IMR-90 (cell line): Measurements from ENCODE around the gene GRID1. TPM values are rescaled to one million over a fixed set of nuclear protein-coding genes. Genes with fewer than 3 reads are reported as not detected.

Experiments used
- ATAC-seq: fragments of 200-7000 bp; cut with Tn5 transposase; 2 replicates; pipeline ENCODE4 v1.9.1; 2020; ENCODE audit warnings: low read depth, mild to moderate bottlenecking, moderate library complexity
- BruUV-seq: library from RNA; stranded (reverse); fragments of 400-500 nt; replicated peaks from 2 replicates; lab custom pipeline; 2021; lab: Mats Ljungman, UMichigan
- CTCF ChIA-PET: fragments of 300-600 bp; formaldehyde crosslinking; extraction: SDS; loops from one replicate; lab custom pipeline; 2021; ENCODE audit warnings: antibody characterized with exemption; lab: Yijun Ruan, JAX
- POLR2A ChIA-PET: fragments of 300-600 bp; sonication (Branson Sonifier 250); formaldehyde crosslinking; loops from one replicate; lab custom pipeline; 2022; ENCODE audit warnings: antibody characterized with exemption; ENCODE audit not compliant: unreplicated experiment; lab: Charles Lee
- DNase-seq: peaks from one replicate; pipeline ENCODE4 v3.0.0; 2013
- H2AFZ ChIP-seq: replicated peaks from 2 replicates; pipeline ENCODE3; 2013; ENCODE audit warnings: low read length, mild to moderate bottlenecking; ENCODE audit not compliant: poor library complexity
- H2AK5ac ChIP-seq: 2 replicates; pipeline ENCODE4 v1.6.1; 2013; ENCODE audit warnings: low read depth, low read length, inconsistent platforms
- H2AK9ac ChIP-seq: replicated peaks from 2 replicates; pipeline ENCODE3; 2013; ENCODE audit warnings: mild to moderate bottlenecking, low read depth, low read length, moderate library complexity; ENCODE audit not compliant: poor library complexity
- H2BK120ac ChIP-seq: 2 replicates; pipeline ENCODE4 v1.6.1; 2013; ENCODE audit warnings: low read depth, low read length, inconsistent platforms
- H2BK15ac ChIP-seq: 3 replicates; pipeline ENCODE4 v1.6.1; 2013; ENCODE audit warnings: low read depth, low read length, inconsistent platforms
- H2BK20ac ChIP-seq: 2 replicates; pipeline ENCODE4 v1.6.1; 2013; ENCODE audit warnings: low read depth, mild to moderate bottlenecking, inconsistent platforms, low read length, moderate library complexity
- H2BK5ac ChIP-seq: 2 replicates; pipeline ENCODE4 v1.6.1; 2013; ENCODE audit warnings: mild to moderate bottlenecking, low read depth, low read length, inconsistent platforms; ENCODE audit not compliant: poor library complexity, severe bottlenecking
- H3K14ac ChIP-seq: replicated peaks from 2 replicates; pipeline ENCODE4 v1.6.1; 2013; ENCODE audit warnings: low read depth, low read length, inconsistent platforms
- H3K18ac ChIP-seq: 2 replicates; pipeline ENCODE4 v1.6.1; 2013; ENCODE audit warnings: low read depth, low read length, control low read depth
- H3K23ac ChIP-seq: 2 replicates; pipeline ENCODE4 v1.6.1; 2013; ENCODE audit warnings: low read depth, low read length, inconsistent platforms
- H3K27ac ChIP-seq: 2 replicates; pipeline ENCODE4 v1.5.1; 2013; ENCODE audit warnings: mild to moderate bottlenecking, control low read depth, low read length; ENCODE audit not compliant: insufficient read depth
- H3K27me3 ChIP-seq: 2 replicates; pipeline ENCODE4 v1.6.1; 2013; ENCODE audit warnings: low read length; ENCODE audit not compliant: control insufficient read depth, insufficient read depth
- H3K36me3 ChIP-seq: 2 replicates; pipeline ENCODE4 v1.6.1; 2013; ENCODE audit warnings: low read length, mixed read lengths; ENCODE audit not compliant: control insufficient read depth, insufficient read depth
- H3K4ac ChIP-seq: 2 replicates; pipeline ENCODE4 v1.6.1; 2013; ENCODE audit warnings: low read depth, low read length, inconsistent platforms
- H3K4me1 ChIP-seq: 2 replicates; pipeline ENCODE4 v1.6.1; 2013; ENCODE audit warnings: low read length, mixed read lengths; ENCODE audit not compliant: control insufficient read depth, insufficient read depth
- H3K4me2 ChIP-seq: 2 replicates; pipeline ENCODE4 v1.6.1; 2013; ENCODE audit warnings: low read depth, mild to moderate bottlenecking, control low read depth, low read length, moderate library complexity
- H3K4me3 ChIP-seq: 2 replicates; pipeline ENCODE4 v1.5.1; 2013; ENCODE audit warnings: low read depth, mild to moderate bottlenecking, control low read depth, low read length, moderate library complexity; ENCODE audit not compliant: insufficient read depth
- H3K56ac ChIP-seq: 2 replicates; pipeline ENCODE4 v1.6.1; 2013; ENCODE audit warnings: low read length, inconsistent platforms; ENCODE audit not compliant: insufficient read depth; ENCODE audit errors: extremely low read depth
- H3K79me1 ChIP-seq, 2 experiments: 2 replicates each; pipeline ENCODE4 v1.6.1; 2013; ENCODE audit warnings: low read length in 2 of 2, inconsistent platforms in 1 of 2, low read depth in 1 of 2
- H3K9ac ChIP-seq: 2 replicates; pipeline ENCODE4 v1.6.1; 2013; ENCODE audit warnings: low read depth, low read length, control low read depth
- H3K9me1 ChIP-seq: 2 replicates; pipeline ENCODE4 v1.6.1; 2013; ENCODE audit warnings: low read length, inconsistent platforms; ENCODE audit not compliant: insufficient read depth
- H3K9me3 ChIP-seq: 2 replicates; pipeline ENCODE4 v1.6.1; 2013; ENCODE audit warnings: low read length; ENCODE audit not compliant: control insufficient read depth, insufficient read depth
- H4K20me1 ChIP-seq: 2 replicates; pipeline ENCODE4 v1.6.1; 2013; ENCODE audit warnings: low read length, inconsistent platforms; ENCODE audit not compliant: insufficient read depth
- H4K5ac ChIP-seq: 2 replicates; pipeline ENCODE4 v1.6.1; 2013; ENCODE audit warnings: mild to moderate bottlenecking, low read depth, low read length, control low read depth
- H4K8ac ChIP-seq, 2 experiments: 2 replicates each; pipeline ENCODE4 v1.6.1; 2013; ENCODE audit warnings: low read depth in 2 of 2, low read length in 2 of 2, control low read depth in 1 of 2, inconsistent platforms in 1 of 2
- H4K91ac ChIP-seq: 2 replicates; pipeline ENCODE4 v1.6.1; 2013; ENCODE audit warnings: low read depth, low read length, inconsistent platforms; ENCODE audit not compliant: insufficient read depth
- BHLHE40 ChIP-seq: fragments of 150-350 bp; IDR thresholded peaks from 2 replicates; pipeline ENCODE4 v1.6.1; 2016; ENCODE audit warnings: mild to moderate bottlenecking, low read depth, low read length
- CEBPB ChIP-seq: IDR thresholded peaks from 2 replicates; pipeline ENCODE4 v1.6.1; 2012; ENCODE audit warnings: low read depth, low read length, improper control_type of control experiment
- CHD1 ChIP-seq: IDR thresholded peaks from 2 replicates; pipeline ENCODE4 v1.6.1; 2012; ENCODE audit warnings: low read depth, low read length, improper control_type of control experiment
- CTCF ChIP-seq: conservative IDR thresholded peaks from 2 replicates; pipeline ENCODE4 v1.5.1; 2012; ENCODE audit warnings: mild to moderate bottlenecking, low read depth, low read length, improper control_type of control experiment
- FOS ChIP-seq: fragments of 150-350 bp; IDR thresholded peaks from 2 replicates; pipeline ENCODE4 v1.6.1; 2016; ENCODE audit warnings: low read depth, low read length
- MAFK ChIP-seq: IDR thresholded peaks from 2 replicates; pipeline ENCODE4 v1.6.1; 2012; ENCODE audit warnings: low read depth, low read length, improper control_type of control experiment
- MXI1 ChIP-seq: IDR thresholded peaks from 2 replicates; pipeline ENCODE4 v1.6.1; 2012; ENCODE audit warnings: low read depth, mild to moderate bottlenecking, low read length, moderate library complexity, borderline replicate concordance
- RCOR1 ChIP-seq: IDR thresholded peaks from 2 replicates; pipeline ENCODE4 v1.6.1; 2012; ENCODE audit warnings: mild to moderate bottlenecking, low read length, improper control_type of control experiment; ENCODE audit not compliant: insufficient replicate concordance
- RFX5 ChIP-seq: IDR thresholded peaks from 2 replicates; pipeline ENCODE4 v1.8.0; 2012; ENCODE audit warnings: low read depth, mild to moderate bottlenecking, low read length, moderate library complexity
- WGBS, 2 experiments: methylation state at CpG; one replicate each; pipeline versions ENCODE4 v1.1.5 to v1.1.7; 2013; ENCODE audit warnings: missing lambda C conversion rate in 2 of 2; ENCODE audit not compliant: insufficient read length in 1 of 2; ENCODE audit errors: extremely low coverage in 2 of 2; 5-methylcytosine and 5-hydroxymethylcytosine counted together
- dilution Hi-C: fragments of 300-500 bp; cut with HindIII; formaldehyde crosslinking; loops from one replicate; pipeline ENCODE4 v1.14.3; 2018; ENCODE audit warnings: low sequenced_read_pairs; ENCODE audit not compliant: unreplicated experiment
- in situ Hi-C: fragments of 300-500 bp; cut with MboI; formaldehyde crosslinking; loops from 3 replicates; pipeline ENCODE4 v1.14.3; 2019; ENCODE audit warnings: low sequenced_read_pairs, inconsistent platforms, mixed read lengths
- intact Hi-C: fragments of 100-400 bp; cut with micrococcal nuclease; formaldehyde crosslinking; loops from 2 replicates; pipeline ENCODE4 v1.10.0; 2022
- polyA plus RNA-seq, 3 experiments: library from polyadenylated mRNA; depleted of rRNA; stranded (reverse); fragments of >200 nt; gene quantifications; 2 replicates each; pipeline ENCODE4 v1.2.3, GENCODE V29; 2012; ENCODE audit warnings: low replicate concordance in 1 of 3
- total RNA-seq: library from RNA; depleted of rRNA; stranded (reverse); fragments of >200 nt; gene quantifications from 2 replicates; pipeline ENCODE4 v1.2.3, GENCODE V29; 2012
- TF ChIP-seq, protein P1 (sequence below): fragments of 150-350 bp; IDR thresholded peaks from 2 replicates; pipeline ENCODE4 v1.6.1; 2016; ENCODE audit warnings: low read depth, mild to moderate bottlenecking, low read length, moderate library complexity, borderline replicate concordance

Gene GRID1
- total and polyA plus RNA-seq, 2 of the 4 experiments (the other 2 are of a cell fraction), result not detected

GRCh38 chr10:86350897-86351296, 15.7 kb downstream of the GRID1 start:
- Histone ChIP-seq H2BK120ac (no peak overlapping the region), H2BK5ac (no peak overlapping the region), H3K4me3 (no peak overlapping the region), H3K27ac (no peak overlapping the region), H4K8ac (no peak overlapping the region), H4K5ac (no peak overlapping the region), H3K9ac (no peak overlapping the region), H3K18ac (no peak overlapping the region), H3K79me1 (no peaks in the 10 kb centered on the region), H3K9me1 (no peaks in the 10 kb centered on the region), H4K20me1 (no peaks in the 10 kb centered on the region), H3K14ac (no peak overlapping the region), H3K27me3 (peaks cover 22% of the 10 kb centered on the region), H2AFZ (no peak overlapping the region), H4K91ac (no peak overlapping the region), H2BK15ac (no peak overlapping the region), H3K36me3 (no peaks in the 10 kb centered on the region), H3K9me3 (no peaks in the 10 kb centered on the region), H2BK20ac (no peak overlapping the region), H3K56ac (no peak overlapping the region), H2AK5ac (no peak overlapping the region), H3K23ac (no peak overlapping the region), H2AK9ac (no peak overlapping the region), H3K4me2 (no peak overlapping the region), H3K4me1 (no peaks in the 10 kb centered on the region), H3K4ac (no peak overlapping the region)
- CTCF ChIA-PET, result no interaction called here
- POLR2A ChIA-PET, result no interaction called here
- in situ Hi-C loops (no loop called here), intact Hi-C loops (no loop called here), dilution Hi-C loops (no loop called here)
- no TSS peak for BruUV-seq
- WGBS, 2 experiments, result 44% methylated on average over 4 of the region's 6 CpGs; no CpG with 5 or more reads in 1 of the 2 experiments
- TF ChIP-seq CTCF (no peak), RFX5 (no peak), RCOR1 (no peak), MXI1 (no peak), FOS (no peak), MAFK (no peak), CHD1 (no peak), CEBPB (no peak), BHLHE40 (no peak)
- TF ChIP-seq, protein P1, sequence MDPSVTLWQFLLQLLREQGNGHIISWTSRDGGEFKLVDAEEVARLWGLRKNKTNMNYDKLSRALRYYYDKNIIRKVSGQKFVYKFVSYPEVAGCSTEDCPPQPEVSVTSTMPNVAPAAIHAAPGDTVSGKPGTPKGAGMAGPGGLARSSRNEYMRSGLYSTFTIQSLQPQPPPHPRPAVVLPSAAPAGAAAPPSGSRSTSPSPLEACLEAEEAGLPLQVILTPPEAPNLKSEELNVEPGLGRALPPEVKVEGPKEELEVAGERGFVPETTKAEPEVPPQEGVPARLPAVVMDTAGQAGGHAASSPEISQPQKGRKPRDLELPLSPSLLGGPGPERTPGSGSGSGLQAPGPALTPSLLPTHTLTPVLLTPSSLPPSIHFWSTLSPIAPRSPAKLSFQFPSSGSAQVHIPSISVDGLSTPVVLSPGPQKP, result no peak
- no peak for ATAC-seq
- no peak for DNase-seq
